KMS-11 (cell line): ENCODE results near the gene SIGLEC1.

Source experiments
- H2AFZ ChIP-seq: fragments of 200-600 bp; sonication (generic); 2 replicates; pipeline ENCODE4 v1.6.1; 2016; ENCODE audit warnings: antibody characterized with exemption, mixed run types, low read depth
- H3K27ac ChIP-seq: fragments of 200-600 bp; sonication (generic); 2 replicates; pipeline ENCODE4 v1.6.1; 2016; ENCODE audit warnings: mild to moderate bottlenecking, mixed run types
- H3K27me3 ChIP-seq: fragments of 200-600 bp; sonication (generic); 2 replicates; pipeline ENCODE4 v1.6.1; 2017; ENCODE audit warnings: mild to moderate bottlenecking, low read depth, mixed run types, moderate library complexity; ENCODE audit not compliant: insufficient read depth
- H3K36me3 ChIP-seq: fragments of 200-600 bp; sonication (generic); 2 replicates; pipeline ENCODE4 v1.6.1; 2017; ENCODE audit warnings: mild to moderate bottlenecking, mixed run types; ENCODE audit not compliant: insufficient read depth
- H3K4me1 ChIP-seq: fragments of 200-600 bp; sonication (generic); 2 replicates; pipeline ENCODE4 v1.6.1; 2016; ENCODE audit warnings: mild to moderate bottlenecking, low read depth, mixed run types; ENCODE audit not compliant: poor library complexity, severe bottlenecking
- H3K4me2 ChIP-seq: fragments of 200-600 bp; sonication (generic); 2 replicates; pipeline ENCODE4 v1.7.0; 2016; ENCODE audit warnings: mild to moderate bottlenecking, mixed run types
- H3K4me3 ChIP-seq: fragments of 200-600 bp; sonication (generic); IDR thresholded peaks from 2 replicates; pipeline ENCODE4 v1.6.1; 2017; ENCODE audit warnings: low read depth, low read length, mixed read lengths; ENCODE audit not compliant: insufficient read depth
- H3K79me2 ChIP-seq: fragments of 200-600 bp; sonication (generic); 2 replicates; pipeline ENCODE4 v1.6.1; 2016; ENCODE audit warnings: low read depth, mixed run types; ENCODE audit not compliant: insufficient read depth
- H3K9ac ChIP-seq: fragments of 200-600 bp; sonication (generic); 2 replicates; pipeline ENCODE4 v1.6.1; 2016; ENCODE audit warnings: mild to moderate bottlenecking, mixed run types
- H4K20me1 ChIP-seq: fragments of 200-600 bp; sonication (generic); 2 replicates; pipeline ENCODE4 v1.6.1; 2016; ENCODE audit warnings: mild to moderate bottlenecking, mixed run types; ENCODE audit not compliant: insufficient read depth
- TF ChIP-seq, protein P1 (sequence below): fragments of 200-600 bp; sonication (generic); conservative IDR thresholded peaks from 2 replicates; pipeline ENCODE4 v1.6.1; 2017; ENCODE audit warnings: low read depth, mild to moderate bottlenecking, antibody characterized with exemption, low read length, moderate library complexity, mixed read lengths

SIGLEC1 gene

DNA sequence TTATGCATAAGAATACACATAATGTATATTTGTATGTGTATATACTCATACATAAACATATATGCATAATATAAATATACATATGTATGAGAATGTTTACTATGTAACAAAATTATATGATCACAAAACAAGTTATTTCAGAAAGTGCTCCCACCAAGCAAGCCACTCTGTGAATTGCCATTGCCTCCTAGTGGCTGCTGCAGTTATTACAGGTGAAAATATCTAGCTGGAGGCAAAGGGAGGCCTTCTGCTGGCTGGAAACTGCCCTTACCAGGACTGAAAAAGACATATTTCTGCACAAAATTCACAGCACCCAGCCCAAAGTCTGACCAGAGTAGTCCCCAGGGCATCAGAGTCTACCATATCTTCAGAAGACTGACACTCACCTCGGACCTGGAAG, 16.2 kb downstream of the SIGLEC1 start:
- Histone ChIP-seq H3K27ac (no peak overlapping the region), H3K4me3 (no peak overlapping the region), H3K36me3 (no peaks in the 10 kb centered on the region), H3K79me2 (no peaks in the 10 kb centered on the region), H3K27me3 (no peaks in the 10 kb centered on the region), H3K4me2 (no peak overlapping the region), H3K9ac (no peak overlapping the region), H2AFZ (no peak overlapping the region), H4K20me1 (no peaks in the 10 kb centered on the region), H3K4me1 (no peaks in the 10 kb centered on the region)
- TF ChIP-seq, protein P1, sequence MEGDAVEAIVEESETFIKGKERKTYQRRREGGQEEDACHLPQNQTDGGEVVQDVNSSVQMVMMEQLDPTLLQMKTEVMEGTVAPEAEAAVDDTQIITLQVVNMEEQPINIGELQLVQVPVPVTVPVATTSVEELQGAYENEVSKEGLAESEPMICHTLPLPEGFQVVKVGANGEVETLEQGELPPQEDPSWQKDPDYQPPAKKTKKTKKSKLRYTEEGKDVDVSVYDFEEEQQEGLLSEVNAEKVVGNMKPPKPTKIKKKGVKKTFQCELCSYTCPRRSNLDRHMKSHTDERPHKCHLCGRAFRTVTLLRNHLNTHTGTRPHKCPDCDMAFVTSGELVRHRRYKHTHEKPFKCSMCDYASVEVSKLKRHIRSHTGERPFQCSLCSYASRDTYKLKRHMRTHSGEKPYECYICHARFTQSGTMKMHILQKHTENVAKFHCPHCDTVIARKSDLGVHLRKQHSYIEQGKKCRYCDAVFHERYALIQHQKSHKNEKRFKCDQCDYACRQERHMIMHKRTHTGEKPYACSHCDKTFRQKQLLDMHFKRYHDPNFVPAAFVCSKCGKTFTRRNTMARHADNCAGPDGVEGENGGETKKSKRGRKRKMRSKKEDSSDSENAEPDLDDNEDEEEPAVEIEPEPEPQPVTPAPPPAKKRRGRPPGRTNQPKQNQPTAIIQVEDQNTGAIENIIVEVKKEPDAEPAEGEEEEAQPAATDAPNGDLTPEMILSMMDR = peak; percentile 63

DNA sequence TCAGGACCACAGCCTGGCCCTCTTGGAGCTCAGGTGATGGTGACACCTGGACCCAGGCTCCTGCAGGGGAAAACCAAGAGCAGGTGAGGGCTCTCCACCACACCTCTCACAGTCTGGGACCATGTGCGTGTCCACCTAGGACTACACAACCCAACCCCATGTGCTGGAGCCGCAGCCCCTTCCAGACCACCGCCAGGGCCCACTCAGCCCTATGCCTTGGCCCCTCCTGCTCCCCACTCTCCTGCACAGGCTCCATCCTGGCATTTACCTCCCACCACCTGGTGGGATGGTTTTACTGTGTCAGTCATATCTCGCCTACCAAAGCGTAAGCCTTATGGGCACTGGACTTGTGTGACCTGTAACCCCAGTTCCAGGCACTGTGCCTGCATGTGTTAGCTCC, 17.5 kb downstream of the SIGLEC1 start:
- Histone ChIP-seq H3K4me3 (no peak overlapping the region), H3K4me2 (no peak overlapping the region), H3K36me3 (no peaks in the 10 kb centered on the region), H3K79me2 (no peaks in the 10 kb centered on the region), H4K20me1 (no peaks in the 10 kb centered on the region), H3K27ac (no peak overlapping the region), H3K9ac (no peak overlapping the region), H2AFZ (no peak overlapping the region), H3K4me1 (no peaks in the 10 kb centered on the region), H3K27me3 (no peaks in the 10 kb centered on the region)
- TF ChIP-seq, protein P1 = no peak

DNA sequence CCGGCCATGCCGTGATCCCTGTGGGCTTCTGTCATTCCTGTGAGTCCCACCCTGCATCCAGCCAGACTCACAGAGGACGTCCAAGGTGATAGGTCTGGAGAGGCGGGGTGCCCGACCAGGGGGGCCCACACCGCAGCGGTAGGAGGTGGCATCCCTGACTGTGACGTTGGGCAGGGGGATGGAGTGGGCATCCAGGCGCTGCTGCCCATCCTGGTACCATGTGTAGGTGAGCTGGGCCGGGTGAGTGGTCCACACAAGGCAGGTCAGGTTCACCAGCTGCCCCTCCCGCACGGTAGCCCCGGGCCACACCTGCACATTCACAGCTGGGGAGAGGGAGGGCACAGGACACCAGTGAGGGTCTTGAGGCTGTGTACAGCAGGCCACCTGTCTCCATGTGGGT, 19.0 kb downstream of the SIGLEC1 start:
- H3K4me3 ChIP-seq = no peak overlapping the region
- H3K4me2 ChIP-seq = no peak overlapping the region
- H4K20me1 ChIP-seq = no peaks in the 10 kb centered on the region
- no peak overlapping the region for H3K27ac ChIP-seq
- TF ChIP-seq, protein P1 = no peak
- H3K36me3 ChIP-seq = no peaks in the 10 kb centered on the region
- H3K79me2 ChIP-seq = no peaks in the 10 kb centered on the region
- no peak overlapping the region for H2AFZ ChIP-seq
- H3K9ac ChIP-seq = no peak overlapping the region
- H3K4me1 ChIP-seq = no peaks in the 10 kb centered on the region
- no peaks in the 10 kb centered on the region for H3K27me3 ChIP-seq

DNA sequence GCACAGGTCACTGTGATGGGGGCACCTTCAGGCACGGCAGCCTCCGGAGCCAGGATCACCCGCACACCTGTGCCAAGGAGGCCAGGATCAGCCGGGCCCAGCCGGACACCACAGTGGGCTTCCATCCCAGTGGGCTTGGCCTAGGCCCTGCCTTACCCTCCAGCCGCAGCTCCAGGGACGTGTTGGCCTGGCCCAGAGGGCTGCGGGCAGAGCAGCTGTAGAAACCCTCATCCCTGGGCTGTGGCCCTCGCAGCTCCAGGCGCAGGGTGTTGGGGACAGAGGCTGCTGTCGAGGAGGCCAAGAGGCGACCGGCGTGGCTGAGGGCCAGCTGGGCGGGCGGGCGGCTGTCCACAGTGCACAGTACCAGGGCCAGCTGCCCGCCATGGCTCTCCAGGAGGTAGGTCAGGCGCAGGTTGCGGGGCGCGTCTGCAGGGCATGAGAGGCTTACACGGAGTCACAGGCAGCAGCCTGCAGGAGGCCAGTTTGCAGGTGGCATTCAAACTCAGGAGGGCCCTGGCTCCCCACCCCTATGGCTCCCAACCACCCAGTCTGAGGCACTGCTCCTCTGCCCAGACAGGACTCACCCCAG, 19.6 kb downstream of the SIGLEC1 start:
- Histone ChIP-seq H4K20me1 (no peaks in the 10 kb centered on the region), H3K27me3 (no peaks in the 10 kb centered on the region), H3K4me1 (no peaks in the 10 kb centered on the region), H3K4me3 (no peak overlapping the region), H3K27ac (no peak overlapping the region), H3K9ac (no peak overlapping the region), H2AFZ (no peak overlapping the region), H3K36me3 (no peaks in the 10 kb centered on the region), H3K4me2 (no peak overlapping the region), H3K79me2 (no peaks in the 10 kb centered on the region)
- TF ChIP-seq, protein P1 = no peak
